MM.1S (cell line): ENCODE data around the gene C9orf152.

Experiments
- DNase-seq: peaks from one replicate; pipeline ENCODE4 v3.0.0-alpha.2; 2015
- H2AFZ ChIP-seq: fragments of 300-600 bp; sonication (generic); 2 replicates; pipeline ENCODE4 v1.6.0; 2016; ENCODE audit warnings: antibody characterized with exemption, low read length
- H3F3A ChIP-seq: fragments of 300-600 bp; sonication (generic); 2 replicates; pipeline ENCODE4 v1.6.1; 2016; ENCODE audit warnings: mild to moderate bottlenecking, antibody characterized with exemption, low read length, moderate library complexity, mixed read lengths; ENCODE audit not compliant: insufficient read depth
- H3K27ac ChIP-seq: fragments of 300-600 bp; sonication (generic); 2 replicates; pipeline ENCODE4 v1.5.1; 2016; ENCODE audit warnings: mild to moderate bottlenecking, low read length
- H3K27me3 ChIP-seq: fragments of 300-600 bp; sonication (generic); replicated peaks from 2 replicates; pipeline ENCODE4 v1.6.0; 2016; ENCODE audit warnings: low read length; ENCODE audit not compliant: insufficient read depth
- H3K36me3 ChIP-seq: fragments of 300-600 bp; sonication (generic); replicated peaks from 2 replicates; pipeline ENCODE4 v1.6.1; 2016; ENCODE audit warnings: mild to moderate bottlenecking, low read length, mixed read lengths; ENCODE audit not compliant: insufficient read depth
- H3K4me1 ChIP-seq: fragments of 300-600 bp; sonication (generic); 2 replicates; pipeline ENCODE4 v1.6.1; 2016; ENCODE audit warnings: low read length, mixed read lengths
- H3K4me2 ChIP-seq: fragments of 300-600 bp; sonication (generic); 2 replicates; pipeline ENCODE4 v1.6.0; 2016; ENCODE audit warnings: low read depth, low read length
- H3K4me3 ChIP-seq: fragments of 300-600 bp; sonication (generic); 2 replicates; pipeline ENCODE4 v1.5.1; 2016; ENCODE audit warnings: low read length, mixed read lengths
- H3K79me2 ChIP-seq: fragments of 300-600 bp; sonication (generic); 2 replicates; pipeline ENCODE4 v1.6.1; 2016; ENCODE audit warnings: mixed run types, low read length, mixed read lengths
- H3K9ac ChIP-seq: fragments of 300-600 bp; sonication (generic); 2 replicates; pipeline ENCODE4 v1.6.1; 2016; ENCODE audit warnings: low read length, mixed read lengths
- H3K9me2 ChIP-seq: fragments of 300-600 bp; sonication (generic); replicated peaks from 2 replicates; pipeline ENCODE4 v1.6.1; 2016; ENCODE audit warnings: mild to moderate bottlenecking, low read length, mixed read lengths; ENCODE audit not compliant: insufficient read depth
- H3K9me3 ChIP-seq: fragments of 300-600 bp; sonication (generic); replicated peaks from 2 replicates; pipeline ENCODE4 v1.6.1; 2016; ENCODE audit warnings: mild to moderate bottlenecking, low read length, mixed read lengths; ENCODE audit not compliant: insufficient read depth
- H4K20me1 ChIP-seq: fragments of 300-600 bp; sonication (generic); 2 replicates; pipeline ENCODE4 v1.6.1; 2016; ENCODE audit warnings: mild to moderate bottlenecking, low read length, moderate library complexity, mixed read lengths; ENCODE audit not compliant: insufficient read depth
- EZH2 ChIP-seq: fragments of 300-600 bp; sonication (generic); optimal IDR thresholded peaks from 2 replicates; pipeline ENCODE3; 2017; ENCODE audit warnings: low read depth, mild to moderate bottlenecking, antibody characterized with exemption, low read length, mixed read lengths
- EZH2phosphoT487 ChIP-seq: fragments of 300-600 bp; sonication (generic); IDR thresholded peaks from 2 replicates; pipeline ENCODE4 v1.6.1; 2018; ENCODE audit warnings: antibody characterized with exemption, low read length
- TF ChIP-seq, protein P1 (sequence below): fragments of 300-600 bp; sonication (generic); IDR thresholded peaks from 2 replicates; pipeline ENCODE4 v1.5.1; 2016; ENCODE audit warnings: antibody characterized with exemption, low read length, mixed read lengths

Gene C9orf152

DNA sequence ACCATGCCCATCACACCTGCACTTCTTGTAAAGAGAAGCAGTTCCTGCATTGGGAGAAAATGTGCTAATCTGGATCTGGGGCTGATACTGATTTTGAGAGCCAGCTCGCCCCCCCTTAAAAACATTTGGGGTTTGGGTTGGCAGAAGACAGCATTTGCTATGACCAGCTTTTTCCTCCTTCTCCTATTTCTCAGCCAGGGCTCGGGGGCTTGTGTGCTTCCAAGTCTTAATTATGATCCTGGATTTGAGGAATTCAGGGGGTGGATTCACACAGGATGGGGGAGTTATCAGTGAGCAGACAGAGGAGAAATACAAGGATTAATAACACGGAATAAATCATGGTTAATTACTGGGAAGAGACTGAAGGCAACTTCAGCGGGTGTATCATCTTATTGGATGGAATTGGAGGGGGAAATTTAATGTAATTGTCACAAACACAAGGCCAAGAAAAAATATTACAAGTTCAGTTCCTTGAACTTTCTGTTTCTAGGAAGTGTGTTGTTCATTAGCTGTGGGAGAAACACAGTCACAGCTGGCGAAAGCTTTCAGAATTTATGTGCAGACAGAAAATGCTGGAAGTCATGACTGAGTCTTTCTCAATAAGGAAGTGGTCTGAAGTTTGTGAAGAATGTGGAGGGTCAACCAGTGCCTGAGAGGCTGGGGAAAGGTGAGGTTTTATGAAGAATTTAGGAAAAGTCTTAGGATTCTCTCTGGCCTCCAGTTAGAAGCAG, 15.3 kb downstream of the C9orf152 start:
- no peak for TF ChIP-seq EZH2
- TF ChIP-seq EZH2phosphoT487 = no peak
- TF ChIP-seq, protein P1, sequence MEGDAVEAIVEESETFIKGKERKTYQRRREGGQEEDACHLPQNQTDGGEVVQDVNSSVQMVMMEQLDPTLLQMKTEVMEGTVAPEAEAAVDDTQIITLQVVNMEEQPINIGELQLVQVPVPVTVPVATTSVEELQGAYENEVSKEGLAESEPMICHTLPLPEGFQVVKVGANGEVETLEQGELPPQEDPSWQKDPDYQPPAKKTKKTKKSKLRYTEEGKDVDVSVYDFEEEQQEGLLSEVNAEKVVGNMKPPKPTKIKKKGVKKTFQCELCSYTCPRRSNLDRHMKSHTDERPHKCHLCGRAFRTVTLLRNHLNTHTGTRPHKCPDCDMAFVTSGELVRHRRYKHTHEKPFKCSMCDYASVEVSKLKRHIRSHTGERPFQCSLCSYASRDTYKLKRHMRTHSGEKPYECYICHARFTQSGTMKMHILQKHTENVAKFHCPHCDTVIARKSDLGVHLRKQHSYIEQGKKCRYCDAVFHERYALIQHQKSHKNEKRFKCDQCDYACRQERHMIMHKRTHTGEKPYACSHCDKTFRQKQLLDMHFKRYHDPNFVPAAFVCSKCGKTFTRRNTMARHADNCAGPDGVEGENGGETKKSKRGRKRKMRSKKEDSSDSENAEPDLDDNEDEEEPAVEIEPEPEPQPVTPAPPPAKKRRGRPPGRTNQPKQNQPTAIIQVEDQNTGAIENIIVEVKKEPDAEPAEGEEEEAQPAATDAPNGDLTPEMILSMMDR = no peak
- no peaks in the 10 kb centered on the region for H3K27me3 ChIP-seq
- H3K9me3 ChIP-seq = no peaks in the 10 kb centered on the region
- H3K79me2 ChIP-seq = no peaks in the 10 kb centered on the region
- peak overlapping the region; percentile 55; the same call in 1 of the 2 replicates for H3K27ac ChIP-seq
- no peaks in the 10 kb centered on the region for H3K9me2 ChIP-seq
- DNase-seq = peak; percentile 67
- H2AFZ ChIP-seq = no peak overlapping the region
- H3K36me3 ChIP-seq = no peaks in the 10 kb centered on the region
- H3K4me3 ChIP-seq = no peak overlapping the region
- H4K20me1 ChIP-seq = no peaks in the 10 kb centered on the region
- H3K4me1 ChIP-seq = peaks cover 19% of the 10 kb centered on the region
- H3K9ac ChIP-seq = no peak overlapping the region
- H3F3A ChIP-seq = peaks cover 20% of the 10 kb centered on the region
- H3K4me2 ChIP-seq = peak overlapping the region; percentile 13; the same call in 1 of the 2 replicates

DNA sequence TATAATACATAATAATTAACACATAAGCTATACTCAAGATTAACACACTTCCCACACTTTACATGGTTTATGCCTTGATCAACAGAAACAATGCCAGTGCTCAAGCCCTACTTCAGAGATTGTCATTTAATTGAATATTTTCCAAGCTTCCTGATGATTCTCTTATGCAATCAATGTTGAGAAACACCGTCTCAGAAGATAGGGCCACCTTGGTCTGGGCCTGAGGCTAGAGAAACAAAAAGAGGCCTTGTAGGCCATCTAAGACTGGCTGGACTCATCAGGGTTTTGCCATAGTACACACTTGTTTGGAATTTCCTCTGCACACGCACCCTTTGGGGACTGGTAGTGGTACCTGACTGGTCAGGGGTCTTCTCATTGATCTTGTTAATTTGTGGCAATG, 16.3 kb downstream of the C9orf152 start:
- no peak overlapping the region for H3K27ac ChIP-seq
- H3K9me2 ChIP-seq = no peaks in the 10 kb centered on the region
- no peaks in the 10 kb centered on the region for H3K9me3 ChIP-seq
- H3K36me3 ChIP-seq = no peaks in the 10 kb centered on the region
- H3K4me1 ChIP-seq = peaks cover 19% of the 10 kb centered on the region
- TF ChIP-seq EZH2 = no peak
- TF ChIP-seq, protein P1 = no peak
- TF ChIP-seq EZH2phosphoT487 = no peak
- H2AFZ ChIP-seq = no peak overlapping the region
- H4K20me1 ChIP-seq = no peaks in the 10 kb centered on the region
- H3K4me3 ChIP-seq = no peak overlapping the region
- no peak for DNase-seq
- H3F3A ChIP-seq = peaks cover 20% of the 10 kb centered on the region
- no peaks in the 10 kb centered on the region for H3K27me3 ChIP-seq
- H3K9ac ChIP-seq = no peak overlapping the region
- H3K4me2 ChIP-seq = no peak overlapping the region
- no peaks in the 10 kb centered on the region for H3K79me2 ChIP-seq

DNA sequence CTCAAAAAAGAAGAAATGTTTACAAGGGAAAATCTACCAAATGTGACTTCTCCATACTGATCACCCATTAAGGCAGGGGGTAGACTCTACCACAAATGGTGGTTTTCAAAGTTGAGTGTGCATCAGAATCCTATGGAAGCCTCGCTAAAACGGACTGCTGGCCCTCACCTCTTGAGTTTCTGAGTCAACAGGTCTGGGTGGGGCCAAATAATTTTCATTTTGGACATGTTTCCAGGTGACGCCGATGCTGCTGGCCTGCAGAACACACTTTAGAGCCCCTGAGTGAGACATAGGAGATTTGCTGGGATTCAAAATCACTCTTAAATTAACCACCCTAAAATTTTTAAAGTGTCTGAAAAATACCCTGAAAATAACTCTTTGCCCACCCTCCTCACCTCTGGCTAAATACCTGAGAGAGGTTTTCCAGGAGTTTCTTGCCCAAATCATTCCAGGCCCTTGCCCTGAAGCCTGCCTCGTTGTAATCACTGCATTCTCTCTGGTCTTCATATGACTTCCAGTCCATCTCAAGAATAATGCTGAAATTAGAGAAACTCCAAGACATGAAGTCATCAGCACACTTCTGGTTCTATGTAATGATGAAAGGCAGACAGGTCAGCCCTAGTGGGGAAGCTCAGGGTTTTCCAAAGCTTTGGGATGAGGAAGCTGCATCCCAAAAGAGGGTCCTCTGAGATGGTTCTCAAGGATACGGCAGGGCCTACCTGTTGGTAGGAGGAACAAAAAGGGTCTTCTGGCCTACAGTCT, 18.2 kb downstream of the C9orf152 start:
- Histone ChIP-seq H3K27ac (no peak overlapping the region), H3K27me3 (no peaks in the 10 kb centered on the region), H3K4me3 (no peak overlapping the region), H3K9me2 (no peaks in the 10 kb centered on the region), H3F3A (peaks cover 20% of the 10 kb centered on the region), H3K79me2 (no peaks in the 10 kb centered on the region), H2AFZ (no peak overlapping the region), H3K36me3 (no peaks in the 10 kb centered on the region), H3K9ac (no peak overlapping the region), H4K20me1 (no peaks in the 10 kb centered on the region), H3K9me3 (no peaks in the 10 kb centered on the region), H3K4me2 (no peak overlapping the region), H3K4me1 (peaks cover 19% of the 10 kb centered on the region)
- TF ChIP-seq, protein P1 = no peak
- TF ChIP-seq EZH2phosphoT487 = no peak
- DNase-seq = no peak
